Astrocyte (in vitro differentiated cells and primary cell): ENCODE data around the gene SLAMF6. TPM values are rescaled to one million over a fixed set of nuclear protein-coding genes. Genes with fewer than 3 reads are reported as not detected.
"Not testable (repeated sequence)": the region's sequence is repeated elsewhere in the genome, so short reads cannot be mapped to it uniquely, and the experiment has no call there.

Experiments used
- DNase-seq: peaks from one replicate; pipeline ENCODE4 v3.0.0-alpha.2; 2010; ENCODE audit warnings: low read depth
- FAIRE-seq: peaks from 2 replicates; lab custom pipeline; 2011; peaks lifted over from hg19 to GRCh38; lab: Jason Lieb, UNC
- H2AFZ ChIP-seq: 2 replicates; pipeline ENCODE4 v1.6.0; 2012; ENCODE audit warnings: low read depth, low read length, inconsistent platforms
- H3K27ac ChIP-seq: 2 replicates; pipeline ENCODE4 v1.5.1; 2011; ENCODE audit warnings: low read depth, low read length, inconsistent platforms
- H3K27me3 ChIP-seq: 2 replicates; pipeline ENCODE4 v1.6.0; 2011; ENCODE audit warnings: low read length, inconsistent platforms; ENCODE audit not compliant: insufficient read depth
- H3K36me3 ChIP-seq: 2 replicates; pipeline ENCODE4 v1.5.1; 2011; ENCODE audit warnings: low read length, inconsistent platforms; ENCODE audit not compliant: insufficient read depth
- H3K4me1 ChIP-seq: 2 replicates; pipeline ENCODE4 v1.5.1; 2011; ENCODE audit warnings: low read length, inconsistent platforms; ENCODE audit not compliant: insufficient read depth
- H3K4me2 ChIP-seq: 2 replicates; pipeline ENCODE4 v1.6.0; 2012; ENCODE audit warnings: low read length, inconsistent platforms
- H3K4me3 ChIP-seq: 2 replicates; pipeline ENCODE4 v1.5.1; 2011; ENCODE audit warnings: low read depth, mild to moderate bottlenecking, low read length, inconsistent platforms; ENCODE audit not compliant: insufficient read depth
- H3K79me2 ChIP-seq: 2 replicates; pipeline ENCODE4 v1.6.0; 2012; ENCODE audit warnings: mild to moderate bottlenecking, low read length, inconsistent platforms; ENCODE audit not compliant: insufficient read depth
- H3K9ac ChIP-seq: 2 replicates; pipeline ENCODE4 v1.6.0; 2012; ENCODE audit warnings: mild to moderate bottlenecking, low read length, inconsistent platforms
- H3K9me3 ChIP-seq: 2 replicates; pipeline ENCODE4 v1.5.1; 2012; ENCODE audit warnings: low read depth, mild to moderate bottlenecking, low read length, inconsistent platforms; ENCODE audit not compliant: insufficient read depth
- H4K20me1 ChIP-seq: 2 replicates; pipeline ENCODE4 v1.6.0; 2012; ENCODE audit warnings: low read length, inconsistent platforms; ENCODE audit not compliant: insufficient read depth
- H3K27ac Mint-ChIP-seq: one replicate; pipeline ENCODE4 v1.8.0; 2021; ENCODE audit warnings: mild to moderate bottlenecking, mixed read lengths; ENCODE audit not compliant: unreplicated experiment
- H3K27me3 Mint-ChIP-seq: one replicate; pipeline ENCODE4 v1.8.0; 2021; ENCODE audit warnings: low read depth, mixed read lengths; ENCODE audit not compliant: unreplicated experiment
- H3K36me3 Mint-ChIP-seq: one replicate; pipeline ENCODE4 v1.8.0; 2021; ENCODE audit warnings: low read depth, mixed read lengths; ENCODE audit not compliant: unreplicated experiment
- H3K4me1 Mint-ChIP-seq: one replicate; pipeline ENCODE4 v1.8.0; 2021; ENCODE audit warnings: low read depth, mixed read lengths; ENCODE audit not compliant: unreplicated experiment
- H3K4me3 Mint-ChIP-seq: one replicate; pipeline ENCODE4 v1.8.0; 2021; ENCODE audit warnings: mild to moderate bottlenecking, moderate library complexity, mixed read lengths; ENCODE audit not compliant: unreplicated experiment
- H3K9me3 Mint-ChIP-seq: one replicate; pipeline ENCODE4 v1.8.0; 2021; ENCODE audit warnings: mild to moderate bottlenecking, mixed read lengths; ENCODE audit not compliant: unreplicated experiment
- EZH2 ChIP-seq: IDR thresholded peaks from 2 replicates; pipeline ENCODE4 v1.6.1; 2012; ENCODE audit warnings: mild to moderate bottlenecking, low read length, inconsistent platforms; ENCODE audit not compliant: insufficient read depth
- total RNA-seq: library from RNA; stranded (reverse); gene quantifications from 2 replicates; pipeline ENCODE4 v1.2.1, GENCODE V29; 2021
- TF ChIP-seq, protein P1 (sequence below): IDR thresholded peaks from 2 replicates; pipeline ENCODE4 v1.5.1; 2011; ENCODE audit warnings: low read depth, mild to moderate bottlenecking, inconsistent platforms, low read length, moderate library complexity; ENCODE audit not compliant: insufficient read depth

SLAMF6 gene
- total RNA-seq, 1 donor from 2014 or later: not detected

GRCh38 chr1:160534823-160535605 is 12.0 kb upstream of the SLAMF6 start:
- Histone ChIP-seq H3K9me3 (no peaks in the 10 kb centered on the region), H3K4me1 (no peaks in the 10 kb centered on the region), H4K20me1 (no peaks in the 10 kb centered on the region), H3K36me3 (no peaks in the 10 kb centered on the region), H3K4me2 (no peak overlapping the region), H3K4me3 (no peak overlapping the region), H3K79me2 (no peaks in the 10 kb centered on the region), H3K27ac (no peak overlapping the region), H3K9ac (no peak overlapping the region), H2AFZ (no peak overlapping the region), H3K27me3 (no peaks in the 10 kb centered on the region)
- DNase-seq (no peak), FAIRE-seq (no peak)
- H3K27ac Mint-ChIP-seq: no peak overlapping the region
- H3K36me3 Mint-ChIP-seq: no peaks in the 10 kb centered on the region
- no peaks in the 10 kb centered on the region for H3K27me3 Mint-ChIP-seq
- H3K4me3 Mint-ChIP-seq: no peak overlapping the region
- peaks cover 5% of the 10 kb centered on the region for H3K4me1 Mint-ChIP-seq
- TF ChIP-seq EZH2: no peak
- TF ChIP-seq, protein P1, sequence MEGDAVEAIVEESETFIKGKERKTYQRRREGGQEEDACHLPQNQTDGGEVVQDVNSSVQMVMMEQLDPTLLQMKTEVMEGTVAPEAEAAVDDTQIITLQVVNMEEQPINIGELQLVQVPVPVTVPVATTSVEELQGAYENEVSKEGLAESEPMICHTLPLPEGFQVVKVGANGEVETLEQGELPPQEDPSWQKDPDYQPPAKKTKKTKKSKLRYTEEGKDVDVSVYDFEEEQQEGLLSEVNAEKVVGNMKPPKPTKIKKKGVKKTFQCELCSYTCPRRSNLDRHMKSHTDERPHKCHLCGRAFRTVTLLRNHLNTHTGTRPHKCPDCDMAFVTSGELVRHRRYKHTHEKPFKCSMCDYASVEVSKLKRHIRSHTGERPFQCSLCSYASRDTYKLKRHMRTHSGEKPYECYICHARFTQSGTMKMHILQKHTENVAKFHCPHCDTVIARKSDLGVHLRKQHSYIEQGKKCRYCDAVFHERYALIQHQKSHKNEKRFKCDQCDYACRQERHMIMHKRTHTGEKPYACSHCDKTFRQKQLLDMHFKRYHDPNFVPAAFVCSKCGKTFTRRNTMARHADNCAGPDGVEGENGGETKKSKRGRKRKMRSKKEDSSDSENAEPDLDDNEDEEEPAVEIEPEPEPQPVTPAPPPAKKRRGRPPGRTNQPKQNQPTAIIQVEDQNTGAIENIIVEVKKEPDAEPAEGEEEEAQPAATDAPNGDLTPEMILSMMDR: no peak
- peaks cover 6% of the 10 kb centered on the region for H3K9me3 Mint-ChIP-seq

GRCh38 chr1:160532557-160532813 is 9.4 kb upstream of the SLAMF6 start:
- H3K36me3 ChIP-seq, H3K9me3 Mint-ChIP-seq, H3K4me3 Mint-ChIP-seq, H3K4me2 ChIP-seq, H3K27me3 ChIP-seq, H3K9ac ChIP-seq, FAIRE-seq, H3K27me3 Mint-ChIP-seq, H2AFZ ChIP-seq, H3K4me3 ChIP-seq, H3K27ac ChIP-seq, H3K4me1 ChIP-seq, H3K36me3 Mint-ChIP-seq, DNase-seq, H4K20me1 ChIP-seq, H3K79me2 ChIP-seq, H3K4me1 Mint-ChIP-seq, H3K9me3 ChIP-seq, H3K27ac Mint-ChIP-seq: not testable (repeated sequence)

DNA sequence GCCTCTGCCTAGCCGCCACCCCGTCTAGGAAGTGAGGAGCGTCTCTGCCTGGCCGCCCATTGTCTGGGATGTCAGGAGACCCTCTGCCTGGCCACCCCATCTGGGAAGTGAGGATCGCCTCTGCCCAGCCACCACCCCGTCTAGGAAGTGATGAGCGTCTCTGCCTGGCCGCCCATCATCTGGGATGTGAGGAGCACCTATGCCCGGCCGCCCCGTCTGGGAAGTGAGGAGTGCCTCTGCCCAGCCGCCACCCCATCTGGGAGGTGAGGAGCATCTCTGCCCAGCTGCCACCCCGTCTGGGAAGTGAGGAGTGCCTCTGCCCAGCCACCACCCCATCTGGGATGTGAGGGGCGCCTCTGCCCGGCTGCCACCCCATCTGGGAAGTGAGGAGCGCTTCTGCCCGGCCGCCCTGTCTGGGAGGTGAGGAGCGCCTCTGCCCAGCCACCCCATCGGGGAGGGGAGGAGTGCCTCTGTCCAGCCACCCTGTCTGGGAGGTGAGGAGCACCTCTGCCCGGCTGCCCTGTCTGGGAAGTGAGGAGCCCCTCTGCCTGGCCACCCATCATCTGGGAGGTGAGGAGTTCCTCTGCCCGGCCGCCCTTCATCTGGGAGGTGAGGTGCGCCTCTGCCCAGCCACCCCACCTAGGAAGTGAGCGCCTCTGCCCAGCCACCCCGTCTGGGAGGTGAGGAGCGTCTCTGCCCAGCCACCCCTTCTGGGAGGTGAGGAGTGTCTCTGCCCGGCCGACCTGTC is 8.9 kb upstream of the SLAMF6 start:
- not testable (repeated sequence) for DNase-seq, H3K9me3 Mint-ChIP-seq, FAIRE-seq

GRCh38 chr1:160529401-160529952 is 6.4 kb upstream of the SLAMF6 start:
- H3K36me3 ChIP-seq, H3K79me2 ChIP-seq, H3K4me3 Mint-ChIP-seq, H3K36me3 Mint-ChIP-seq, H3K9me3 Mint-ChIP-seq, H3K4me3 ChIP-seq, H3K4me1 ChIP-seq, H3K4me2 ChIP-seq, H3K27me3 ChIP-seq, FAIRE-seq, H3K27ac Mint-ChIP-seq, H3K27ac ChIP-seq, H3K27me3 Mint-ChIP-seq, H3K9ac ChIP-seq, H3K4me1 Mint-ChIP-seq, H2AFZ ChIP-seq, DNase-seq, H3K9me3 ChIP-seq, H4K20me1 ChIP-seq: not testable (repeated sequence)

More for the DNA sequence above, 8.9 kb upstream of the SLAMF6 start:
- not testable (repeated sequence) for H3K4me1 ChIP-seq, H4K20me1 ChIP-seq, H3K27me3 Mint-ChIP-seq, H3K9me3 ChIP-seq, H3K27ac ChIP-seq, H3K4me3 ChIP-seq, H3K4me1 Mint-ChIP-seq, H3K27me3 ChIP-seq, H3K4me3 Mint-ChIP-seq, H3K27ac Mint-ChIP-seq, H3K9ac ChIP-seq, H3K36me3 ChIP-seq, H3K36me3 Mint-ChIP-seq, H2AFZ ChIP-seq, H3K4me2 ChIP-seq, H3K79me2 ChIP-seq

DNA sequence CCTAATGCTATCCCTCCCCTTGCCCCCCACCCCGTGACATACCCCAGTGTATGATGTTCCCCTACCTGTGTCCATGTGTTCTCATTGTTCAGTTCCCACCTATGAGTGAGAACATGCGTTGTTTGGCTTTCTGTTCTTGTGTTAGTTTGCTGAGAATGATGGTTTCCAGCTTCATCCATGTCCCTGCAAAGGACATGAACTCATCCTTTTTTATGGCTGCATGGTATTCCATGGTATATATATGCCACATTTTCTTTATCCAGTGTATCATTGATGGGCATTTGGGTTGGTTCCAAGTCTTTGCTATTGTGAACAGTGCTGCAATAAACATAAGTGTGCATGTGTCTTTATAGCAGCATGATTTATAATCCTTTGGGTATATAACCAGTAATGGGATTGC is 734 bp upstream of the SLAMF6 start:
- H3K4me1 Mint-ChIP-seq: peaks cover 16% of the 10 kb centered on the region
- H3K36me3 Mint-ChIP-seq, FAIRE-seq: not testable (repeated sequence)

More for the DNA sequence above, 734 bp upstream of the SLAMF6 start:
- H3K79me2 ChIP-seq, H3K4me2 ChIP-seq, H3K27me3 Mint-ChIP-seq, DNase-seq, H3K36me3 ChIP-seq, H3K4me3 ChIP-seq, H3K4me3 Mint-ChIP-seq, H3K9ac ChIP-seq, H3K27ac ChIP-seq, H3K9me3 Mint-ChIP-seq, H4K20me1 ChIP-seq, H3K27me3 ChIP-seq, H3K9me3 ChIP-seq, H3K27ac Mint-ChIP-seq, H3K4me1 ChIP-seq, H2AFZ ChIP-seq: not testable (repeated sequence)
